PC-3 (cell line): ENCODE data around the gene HAO2.

ENCODE experiments used
- EZH2 ChIP-seq: fragments of 300-600 bp; sonication (generic); IDR thresholded peaks from one replicate; pipeline ENCODE4 v1.6.1; 2017; ENCODE audit warnings: antibody characterized with exemption, mild to moderate bottlenecking, low read length; ENCODE audit not compliant: unreplicated experiment
- EZH2phosphoT487 ChIP-seq: fragments of 300-600 bp; sonication (generic); IDR thresholded peaks from 2 replicates; pipeline ENCODE4 v1.6.1; 2018; ENCODE audit warnings: mild to moderate bottlenecking, antibody characterized with exemption, low read length, borderline replicate concordance
- TF ChIP-seq, protein P1 (sequence below): fragments of 300-600 bp; sonication (generic); conservative IDR thresholded peaks from 2 replicates; pipeline ENCODE4 v1.5.1; 2017; ENCODE audit warnings: antibody characterized with exemption, low read depth, mild to moderate bottlenecking, low read length

DNA sequence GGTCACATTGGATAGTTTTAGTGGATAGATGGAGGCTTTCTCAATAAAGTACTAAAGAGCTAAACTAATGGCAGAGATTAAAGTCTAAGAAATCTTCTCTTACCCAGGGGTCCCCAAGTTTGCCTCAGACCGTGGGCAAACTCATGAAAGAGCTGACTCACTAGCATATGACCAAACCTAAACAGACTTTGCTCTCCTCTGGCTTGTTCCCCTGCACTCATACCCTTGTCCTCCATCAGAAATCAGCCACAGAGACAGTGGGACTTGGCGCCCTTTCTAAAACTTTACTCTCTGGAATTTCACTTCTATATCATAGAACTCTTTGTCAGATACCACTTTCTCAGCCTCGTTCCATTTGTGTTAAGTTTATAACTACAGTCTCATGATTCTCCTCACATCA lies 29.4 kb downstream of the HAO2 start:
- TF ChIP-seq EZH2 (no peak), EZH2phosphoT487 (no peak)
- TF ChIP-seq, protein P1, sequence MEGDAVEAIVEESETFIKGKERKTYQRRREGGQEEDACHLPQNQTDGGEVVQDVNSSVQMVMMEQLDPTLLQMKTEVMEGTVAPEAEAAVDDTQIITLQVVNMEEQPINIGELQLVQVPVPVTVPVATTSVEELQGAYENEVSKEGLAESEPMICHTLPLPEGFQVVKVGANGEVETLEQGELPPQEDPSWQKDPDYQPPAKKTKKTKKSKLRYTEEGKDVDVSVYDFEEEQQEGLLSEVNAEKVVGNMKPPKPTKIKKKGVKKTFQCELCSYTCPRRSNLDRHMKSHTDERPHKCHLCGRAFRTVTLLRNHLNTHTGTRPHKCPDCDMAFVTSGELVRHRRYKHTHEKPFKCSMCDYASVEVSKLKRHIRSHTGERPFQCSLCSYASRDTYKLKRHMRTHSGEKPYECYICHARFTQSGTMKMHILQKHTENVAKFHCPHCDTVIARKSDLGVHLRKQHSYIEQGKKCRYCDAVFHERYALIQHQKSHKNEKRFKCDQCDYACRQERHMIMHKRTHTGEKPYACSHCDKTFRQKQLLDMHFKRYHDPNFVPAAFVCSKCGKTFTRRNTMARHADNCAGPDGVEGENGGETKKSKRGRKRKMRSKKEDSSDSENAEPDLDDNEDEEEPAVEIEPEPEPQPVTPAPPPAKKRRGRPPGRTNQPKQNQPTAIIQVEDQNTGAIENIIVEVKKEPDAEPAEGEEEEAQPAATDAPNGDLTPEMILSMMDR: no peak
